HG03460 (cell line): Measurements from ENCODE around the gene PAK6.

Experiments
- ATAC-seq: cut with Tn5 transposase; IDR thresholded peaks from one replicate; pipeline ENCODE4 v1.9.1; 2021; ENCODE audit not compliant: unreplicated experiment

Gene PAK6

DNA sequence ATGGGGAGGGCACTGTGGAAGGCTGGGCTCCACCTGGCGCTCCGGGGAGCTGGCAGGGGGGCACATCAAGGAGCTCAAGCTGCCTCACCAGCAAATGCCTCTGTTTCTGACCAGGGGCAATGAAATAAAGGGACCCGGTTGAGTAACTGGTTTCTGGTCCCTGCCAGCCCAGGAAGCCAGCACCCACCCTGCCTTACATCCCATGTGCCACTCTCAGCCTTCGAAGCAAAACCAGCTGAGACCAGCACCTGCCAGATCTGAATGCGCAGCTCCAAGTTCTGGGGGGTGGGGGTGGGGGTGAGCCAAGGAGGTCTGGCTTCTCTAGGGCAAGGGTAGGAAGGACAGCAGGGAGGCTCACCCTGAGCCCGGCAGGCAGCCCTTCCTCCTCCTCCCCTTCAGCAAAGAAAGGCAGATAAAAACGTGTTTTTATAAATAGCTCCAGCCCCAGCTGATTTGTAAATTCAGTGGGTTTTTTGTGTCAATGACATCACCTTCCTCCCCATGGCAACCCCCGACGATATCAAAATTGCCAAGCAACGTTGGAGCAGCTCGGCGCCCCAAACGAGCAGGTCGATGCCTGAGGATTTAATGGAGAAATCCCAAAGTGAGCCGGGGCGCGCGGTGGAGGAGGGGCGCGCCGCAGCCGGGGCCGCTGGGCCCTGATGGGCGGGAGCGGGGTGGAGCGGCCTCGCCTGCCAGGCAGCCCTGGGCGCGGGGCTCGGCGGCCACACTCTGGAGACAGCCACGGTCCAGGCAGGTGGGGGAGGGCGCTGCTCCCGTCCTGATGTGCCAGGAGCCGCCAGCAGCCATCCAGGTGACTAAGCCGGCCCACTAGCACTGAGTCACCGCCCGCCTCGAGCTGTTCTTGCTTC lies at the start of gene PAK6:
Gene PAK6 (plus strand): TSS at position 532 of the 872 bp plus-strand sequence. CDS start 25,723 bp downstream, outside the sequence.
- ATAC-seq: no peak

DNA sequence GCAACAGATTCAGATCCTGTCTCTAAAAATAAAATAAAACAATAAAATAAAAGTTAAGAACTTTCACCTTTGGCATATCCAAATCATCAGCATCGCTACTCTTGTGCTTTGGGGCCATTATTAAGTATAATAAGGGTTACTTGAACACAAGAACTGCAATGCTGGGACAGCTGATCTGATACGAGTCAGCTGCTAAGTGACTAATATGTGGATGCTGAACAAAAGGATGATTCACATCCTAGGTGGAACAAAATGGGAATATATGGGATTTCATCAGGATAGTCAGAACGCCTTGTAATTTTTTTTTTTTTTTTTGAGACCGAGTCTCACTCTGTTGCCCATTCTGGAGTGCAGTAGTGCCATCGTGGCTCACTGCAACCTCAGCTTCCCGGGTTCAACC lies 48.3 kb upstream of the PAK6 start:
- ATAC-seq: no peak

DNA sequence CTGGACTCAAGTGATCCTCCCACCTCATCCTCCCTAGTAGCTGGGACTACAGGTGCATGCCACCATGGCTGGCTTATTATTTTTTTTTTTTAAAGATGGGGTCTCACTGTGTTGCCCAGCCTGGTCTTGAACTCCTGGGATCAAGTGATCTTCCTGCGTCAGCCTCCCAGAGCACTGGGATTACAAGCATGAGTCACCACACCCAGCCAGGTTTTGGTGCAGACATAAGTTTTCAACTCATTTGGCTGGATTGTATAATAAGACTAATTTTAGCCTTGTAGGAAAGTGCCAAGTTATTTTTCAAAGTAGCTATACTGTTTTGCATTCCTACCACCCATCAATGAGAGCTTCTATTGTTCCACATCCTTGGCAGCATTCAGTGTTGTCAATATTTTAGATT lies 45.9 kb upstream of the PAK6 start:
- no peak for ATAC-seq

DNA sequence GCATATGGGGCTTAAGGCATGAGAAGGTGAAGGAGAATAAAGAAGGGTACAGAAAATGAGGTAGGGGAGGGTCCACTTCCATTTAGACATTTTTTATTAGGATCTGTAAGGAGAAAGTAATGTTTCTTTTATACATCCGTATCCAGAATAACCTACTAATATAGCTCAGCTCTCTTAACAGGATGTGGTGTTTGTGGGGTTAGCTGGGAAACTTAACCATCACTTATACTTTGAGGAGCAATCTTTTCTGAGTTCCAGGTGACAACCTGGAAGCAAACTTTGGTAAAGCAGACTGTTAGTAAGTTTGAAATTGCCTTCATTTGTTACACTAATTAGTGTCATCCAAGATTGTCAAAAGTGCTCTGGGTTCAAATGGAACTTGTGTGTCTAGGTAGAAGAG lies 41.4 kb upstream of the PAK6 start:
- no peak for ATAC-seq

DNA sequence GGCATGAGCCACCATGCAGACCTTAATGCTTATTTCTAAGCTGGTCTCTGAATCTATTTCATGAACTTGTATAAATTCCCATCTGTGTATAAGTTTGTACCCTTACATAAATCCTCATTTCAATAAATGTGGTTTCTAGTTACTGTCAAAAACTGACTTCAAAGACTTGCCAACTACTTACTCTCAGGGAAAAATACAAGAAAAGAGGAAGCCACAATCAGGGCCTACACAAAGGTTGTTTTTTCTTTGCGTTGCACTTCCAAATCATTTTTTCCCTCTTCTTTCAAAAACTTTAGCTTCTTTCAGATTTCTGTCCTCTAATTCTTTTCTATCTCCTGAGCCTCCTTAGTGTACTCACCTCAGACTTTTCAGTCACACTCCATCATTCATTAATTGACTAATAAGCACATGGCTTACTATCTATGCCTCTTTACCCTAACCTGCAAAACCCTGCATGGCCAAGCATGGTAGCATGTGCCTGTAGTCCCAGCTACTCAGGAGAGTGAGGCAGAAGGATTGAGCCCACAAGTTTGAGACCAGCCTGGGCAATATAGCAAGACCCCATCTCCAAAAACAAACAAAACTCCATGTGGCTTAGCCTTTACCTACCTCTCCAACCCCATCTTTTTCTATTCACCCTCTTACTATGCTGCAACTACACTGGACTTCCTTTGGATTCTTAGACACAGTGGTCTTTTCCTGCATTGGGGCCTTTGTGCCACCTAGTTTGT lies 40.3 kb upstream of the PAK6 start:
- no peak for ATAC-seq

DNA sequence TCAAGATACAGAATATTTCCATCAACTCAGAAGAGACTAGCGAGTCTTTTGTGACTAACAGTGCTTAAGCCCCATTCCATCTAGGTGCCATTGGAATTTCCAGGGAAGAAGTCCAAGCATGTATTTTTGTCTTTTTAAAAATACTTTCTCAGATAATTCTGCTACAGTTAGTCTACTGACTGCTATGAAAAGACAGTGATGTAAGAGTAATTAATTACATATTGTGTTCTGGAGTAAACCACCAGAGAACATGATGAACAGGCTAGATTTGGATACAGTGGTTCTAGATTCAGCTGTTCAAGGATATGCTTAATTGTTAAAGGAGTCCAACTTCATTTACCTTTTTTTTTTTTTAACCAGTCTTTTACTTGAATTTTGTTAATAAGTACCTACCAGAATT lies 34.8 kb upstream of the PAK6 start:
- no peak for ATAC-seq

DNA sequence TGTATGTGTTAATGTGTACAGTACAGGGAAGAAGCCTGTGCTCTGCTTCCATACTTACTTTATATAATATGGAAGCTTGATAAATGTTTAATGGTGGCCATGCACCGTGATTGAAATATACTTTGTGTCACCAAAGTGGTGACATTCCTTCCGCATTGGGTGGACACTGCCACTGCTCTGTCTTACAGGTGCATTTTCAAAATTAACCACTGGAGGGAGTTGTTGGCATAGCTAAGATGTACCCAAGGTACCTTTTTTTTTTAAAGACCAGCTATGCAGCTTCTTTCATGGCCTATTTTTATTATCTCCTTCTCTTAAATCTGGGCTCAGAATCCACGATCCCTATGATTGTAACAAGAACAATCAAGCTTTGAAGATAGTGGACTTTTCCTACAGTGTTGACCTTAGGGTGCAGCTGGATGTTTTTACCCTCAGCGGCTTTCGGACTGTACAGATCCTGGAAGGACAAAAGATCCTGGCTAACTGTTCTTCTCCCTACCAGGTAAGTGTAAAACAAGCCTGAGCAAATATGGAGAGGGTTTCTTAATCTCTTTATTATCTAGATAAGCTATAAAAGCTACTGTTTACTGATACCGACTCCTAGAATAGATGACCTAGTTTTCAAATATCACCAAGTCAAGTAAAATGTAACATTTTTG lies 21.6 kb upstream of the PAK6 start:
- ATAC-seq: no peak

DNA sequence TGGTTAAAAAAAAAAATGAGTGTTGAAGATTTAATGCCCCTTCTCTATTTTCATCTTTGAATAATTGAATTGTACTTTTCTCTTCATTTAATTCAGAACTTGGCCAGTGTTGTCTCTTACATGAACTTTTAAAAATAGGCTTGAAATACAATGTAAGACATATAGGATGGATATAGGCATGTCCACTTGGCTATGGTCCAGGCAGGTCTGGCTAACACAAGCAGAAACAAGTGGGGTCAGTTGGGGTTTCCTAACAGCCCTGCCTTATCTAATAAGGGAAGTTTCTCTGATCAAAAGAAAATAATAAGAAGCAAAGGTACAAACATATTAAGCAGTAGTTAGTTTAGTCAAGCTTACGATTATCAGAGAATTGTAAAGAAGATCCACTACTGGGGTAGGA lies 19.1 kb upstream of the PAK6 start:
- ATAC-seq: no peak

DNA sequence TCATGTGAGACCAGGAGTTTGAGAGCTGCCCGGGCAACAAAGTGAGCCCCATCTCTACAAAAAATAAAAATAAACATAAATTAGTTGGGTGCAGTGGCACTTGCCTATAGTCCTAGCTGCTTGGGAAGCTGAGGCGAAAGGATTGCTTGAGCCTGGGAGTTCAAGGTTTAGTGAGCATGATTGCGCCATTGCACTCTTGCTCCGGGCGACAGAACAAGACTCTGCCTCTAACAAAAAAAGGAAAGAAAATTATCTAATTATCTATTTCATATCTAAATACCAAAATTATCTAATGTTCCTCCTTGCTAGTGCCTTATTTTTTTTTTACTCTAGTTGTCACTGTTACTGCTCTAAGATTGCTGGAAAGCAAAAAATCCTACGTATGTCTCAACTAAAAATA lies 16.7 kb upstream of the PAK6 start:
- ATAC-seq: no peak

DNA sequence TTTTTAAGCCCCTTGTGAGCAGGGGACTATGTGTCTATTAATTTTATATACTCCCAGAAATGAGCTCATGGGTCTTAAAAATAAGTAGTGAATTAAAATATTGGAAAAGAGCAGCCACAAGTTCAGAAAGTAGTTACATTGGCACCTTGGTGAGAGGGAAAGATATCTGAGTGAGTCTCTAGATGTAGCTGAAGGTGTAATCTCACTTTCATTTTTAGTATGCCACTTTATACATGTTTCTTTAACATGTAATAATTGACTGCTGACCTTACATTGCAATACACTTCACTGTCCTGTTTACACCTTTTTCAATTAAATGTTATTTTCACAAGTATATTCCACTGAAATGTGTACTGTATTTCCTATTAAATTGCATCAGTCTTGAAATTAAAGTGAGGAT lies 12.1 kb upstream of the PAK6 start:
- ATAC-seq: no peak

DNA sequence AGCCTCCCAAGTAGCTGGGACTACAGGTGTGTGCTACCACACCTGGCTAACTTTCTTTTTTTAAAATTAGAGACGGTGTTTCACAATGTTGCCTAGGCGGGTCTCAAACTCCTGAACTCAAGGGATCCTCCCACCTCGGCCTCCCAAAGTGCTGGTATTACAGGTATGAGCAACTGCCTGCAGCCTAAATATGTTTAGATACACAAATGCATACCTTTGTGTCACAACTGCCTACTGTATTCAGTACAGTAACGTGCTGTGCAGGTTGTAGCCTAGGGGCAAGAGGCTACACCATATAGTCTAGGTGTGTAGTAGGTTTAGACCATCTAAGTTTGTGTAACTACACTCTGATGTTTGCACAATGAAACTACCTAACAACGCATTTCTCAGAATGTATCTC lies 9.5 kb upstream of the PAK6 start:
- ATAC-seq: no peak

DNA sequence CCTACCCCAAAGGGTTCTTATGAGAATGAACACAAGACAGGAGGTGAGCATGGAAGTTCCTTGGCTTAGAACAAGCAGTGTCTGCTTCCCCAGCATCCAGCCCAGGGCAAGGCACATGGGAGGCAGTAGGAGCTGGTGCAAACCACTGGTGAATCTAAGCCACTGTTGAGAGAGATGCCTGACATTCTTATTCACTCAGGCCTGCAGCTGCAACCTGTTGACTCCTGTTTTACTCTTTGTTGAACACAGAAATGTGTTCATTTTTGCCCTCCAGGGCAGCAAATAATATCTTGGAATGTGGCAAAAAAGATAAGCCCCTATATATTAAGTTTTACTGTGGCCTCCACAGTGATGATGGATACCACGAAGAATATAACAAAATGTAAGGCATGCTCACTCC lies 8.9 kb upstream of the PAK6 start:
- no peak for ATAC-seq

DNA sequence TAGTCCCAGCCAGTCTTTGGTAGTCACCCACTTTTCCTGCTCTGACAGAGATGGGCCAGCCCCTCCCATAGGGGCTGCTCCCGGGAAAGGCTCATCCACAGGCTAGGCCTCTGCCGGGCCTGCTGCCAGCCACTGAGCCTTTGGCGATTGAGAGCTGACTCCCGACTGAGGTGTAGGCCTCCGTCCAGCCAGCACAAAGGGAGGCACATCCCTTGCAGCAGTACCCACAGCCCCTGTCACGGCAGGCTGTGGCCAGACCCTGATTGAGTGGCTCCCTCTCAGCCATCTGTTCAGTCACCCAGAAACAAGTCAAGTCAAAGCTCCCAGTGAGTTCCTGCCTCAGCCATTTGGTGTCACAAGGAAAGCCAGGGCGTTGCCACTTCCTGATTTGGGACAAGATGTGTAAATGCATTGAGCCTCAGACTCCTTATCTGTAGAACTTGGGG lies 6.2 kb upstream of the PAK6 start:
- no peak for ATAC-seq

DNA sequence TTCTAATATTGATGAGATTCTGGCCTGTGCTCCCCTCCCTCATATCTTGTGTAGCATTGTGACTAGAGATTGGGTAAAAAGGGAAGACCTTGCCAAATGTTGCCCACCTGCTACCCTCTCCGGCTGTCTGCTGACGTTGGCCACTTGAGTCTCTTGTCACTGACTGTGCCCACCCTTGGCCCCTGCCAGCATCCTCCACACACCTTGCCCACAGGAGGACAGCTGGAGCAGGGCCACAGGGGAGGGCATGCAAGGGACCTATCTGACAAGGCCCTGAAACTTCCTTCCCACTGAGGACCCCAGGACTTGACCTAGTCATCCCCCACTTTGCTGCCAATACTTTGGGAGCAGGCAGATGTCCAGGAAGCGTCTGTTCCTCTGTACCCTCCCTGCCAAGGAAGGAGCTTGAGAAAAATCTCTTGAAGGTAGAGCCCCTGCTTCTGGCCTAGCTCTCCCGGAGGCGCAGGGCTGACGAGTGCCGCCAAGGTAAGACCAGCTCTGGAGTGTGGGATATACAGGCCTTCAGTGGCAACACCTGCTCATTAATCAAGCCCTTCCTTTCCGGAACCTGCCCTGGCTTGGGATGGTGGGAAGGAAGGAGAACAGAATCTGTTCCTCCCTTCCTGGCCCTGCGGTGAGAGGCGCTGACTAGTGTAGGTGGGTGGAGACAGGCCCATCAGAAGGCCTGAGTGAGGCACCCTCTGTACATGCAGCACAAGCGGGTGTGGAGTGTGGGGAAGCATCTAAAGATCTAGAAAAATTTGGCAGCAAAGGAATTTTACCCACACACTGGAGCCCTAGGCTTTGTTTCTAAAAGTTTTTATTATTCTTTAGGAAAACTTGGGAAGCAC lies 4.9 kb upstream of the PAK6 start:
- no peak for ATAC-seq

DNA sequence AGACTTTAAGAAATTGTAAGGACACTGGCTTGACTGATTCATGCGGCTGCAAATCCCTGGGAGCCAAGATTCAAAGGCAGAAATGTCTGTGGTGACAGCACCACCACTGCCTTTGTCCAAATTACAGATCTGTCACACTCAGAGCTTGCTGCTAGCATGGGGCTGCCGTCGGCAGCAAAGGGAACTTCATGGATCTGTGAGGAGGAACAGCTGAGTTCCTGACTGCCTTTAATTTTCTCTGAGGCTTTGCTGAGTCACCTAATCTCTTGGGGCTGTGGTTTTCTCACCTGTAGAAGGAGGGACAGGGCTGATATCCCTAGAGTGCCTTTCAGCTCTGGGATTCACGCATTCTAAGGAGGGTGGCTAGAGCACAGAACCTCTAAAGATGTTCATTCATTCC lies 4.1 kb upstream of the PAK6 start:
- no peak for ATAC-seq

DNA sequence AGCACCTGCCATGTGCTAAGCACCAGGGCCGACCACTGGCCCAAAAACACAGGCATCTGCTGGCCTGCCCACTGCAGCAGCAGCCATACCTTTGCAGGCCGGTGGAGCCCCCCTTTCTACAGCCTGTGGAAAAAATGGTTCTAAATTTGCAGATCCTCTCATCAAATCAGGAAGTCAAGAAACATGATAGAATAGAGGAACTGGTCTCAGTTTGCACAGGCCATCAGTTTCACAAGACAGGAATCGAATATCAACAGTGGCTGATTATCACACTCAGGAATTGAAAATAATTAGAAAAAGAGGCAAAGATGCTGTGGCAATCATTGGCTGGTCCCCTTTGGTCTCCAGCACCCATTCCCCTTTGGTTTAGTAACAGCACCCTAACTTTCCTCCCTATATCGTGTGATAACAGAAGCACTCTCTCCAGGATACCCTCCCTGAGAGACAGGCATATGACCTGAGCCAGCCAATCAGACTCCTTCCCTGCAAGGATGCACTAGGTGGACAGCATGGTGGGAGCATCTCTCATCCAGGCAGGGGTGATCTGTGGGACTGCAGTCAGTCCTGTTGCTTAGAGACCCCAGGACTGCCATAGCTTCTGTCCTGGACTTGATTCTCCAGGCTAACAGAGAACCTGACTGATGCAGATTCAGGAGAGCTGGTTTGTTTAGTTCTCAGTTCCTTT lies 3.5 kb upstream of the PAK6 start:
- ATAC-seq: no peak

DNA sequence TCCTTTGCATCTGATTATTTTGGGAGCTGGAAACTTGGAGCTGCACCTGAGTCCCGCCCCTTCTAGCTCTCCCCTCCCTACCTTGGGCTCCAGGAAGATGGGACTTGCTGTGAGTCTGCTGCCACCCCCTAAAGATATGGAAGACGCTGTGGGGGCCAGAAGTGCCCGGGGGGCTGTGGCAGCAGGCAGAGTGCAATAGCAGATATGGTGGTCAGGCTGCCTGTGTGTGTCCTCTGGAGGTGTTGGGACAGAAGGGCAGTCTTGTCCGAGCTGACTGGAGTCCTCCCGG lies 485 bp downstream of the PAK6 start:
- no peak for ATAC-seq

DNA sequence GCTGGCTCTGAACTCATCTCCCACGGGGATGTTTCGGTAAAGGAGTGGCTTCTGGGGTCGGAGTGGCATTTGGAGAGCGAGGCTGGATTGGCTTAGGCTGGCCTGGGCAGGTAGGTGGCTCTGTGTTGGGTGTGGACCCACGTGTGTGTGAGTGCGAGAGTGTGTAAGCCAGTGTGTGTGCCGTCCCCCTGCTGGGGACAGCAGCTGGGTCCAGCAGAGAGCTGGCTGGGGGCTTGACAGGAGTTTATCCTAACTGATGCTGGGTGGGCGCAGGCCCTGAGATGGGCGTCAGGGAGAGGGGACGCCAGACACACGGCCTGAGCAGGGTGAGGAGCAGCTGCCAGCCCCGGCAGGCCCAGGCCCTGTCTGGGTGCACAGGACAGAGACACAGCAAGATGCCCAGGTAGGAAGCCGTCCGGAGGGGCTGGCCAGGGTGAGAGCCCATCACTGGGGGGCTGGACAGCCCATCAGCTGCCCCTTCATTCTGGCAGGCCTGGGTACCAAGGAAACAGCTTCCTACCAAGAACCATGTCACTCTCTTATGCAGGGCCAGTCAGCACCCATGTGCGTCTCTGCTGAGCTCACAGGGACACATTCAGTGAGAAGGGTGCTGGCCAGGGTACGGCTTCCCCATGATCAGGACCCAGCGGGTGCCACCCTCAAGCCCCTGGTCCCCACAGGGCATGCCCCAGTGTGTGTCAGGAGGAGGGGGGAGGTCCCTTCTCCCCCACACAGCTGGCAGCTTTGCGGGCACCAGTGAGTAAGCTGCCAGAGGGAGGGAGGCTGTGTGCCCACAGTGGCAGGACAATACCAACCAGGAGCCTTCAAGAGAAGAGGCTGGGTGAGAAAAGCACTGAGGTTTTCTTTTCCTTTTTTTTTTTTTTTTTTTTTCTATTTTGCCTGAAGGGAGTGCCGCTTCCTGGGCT lies 1.1 kb downstream of the PAK6 start:
- no peak for ATAC-seq

DNA sequence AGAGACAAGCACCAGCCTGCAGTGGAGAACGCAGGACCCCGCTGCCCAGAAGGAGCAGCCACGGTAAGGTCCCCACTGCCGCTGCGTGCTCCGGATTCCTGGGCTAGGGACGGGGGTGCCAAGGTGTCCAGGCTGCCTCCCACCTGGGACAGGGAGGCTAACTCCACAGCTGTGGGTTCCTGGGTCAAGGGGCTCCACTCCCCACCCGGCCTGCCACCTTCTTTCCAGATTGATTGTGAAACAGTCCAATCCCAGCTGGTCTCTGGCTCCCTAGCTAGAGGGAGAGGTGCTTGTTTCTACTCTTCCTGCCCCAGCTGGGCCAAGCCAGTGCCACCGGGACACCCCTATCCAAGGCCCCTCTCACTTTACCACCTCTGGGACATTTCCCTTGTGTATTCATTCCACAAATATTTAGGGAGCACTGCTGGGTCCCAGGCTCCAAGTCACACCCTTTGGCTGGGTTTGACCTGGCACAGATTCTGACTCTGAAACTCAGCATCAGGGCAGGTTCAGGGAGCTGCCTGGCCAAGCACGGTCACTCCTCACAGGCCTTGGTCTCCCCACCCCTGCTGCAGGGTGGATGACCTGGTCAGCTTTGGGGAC lies 1.9 kb downstream of the PAK6 start:
- no peak for ATAC-seq
